ENCODE data around the gene PSMB7.
A peak's percentile ranks its signal among the peaks of the same experiment; 100 is the strongest.

The PSMB7 gene

DNA sequence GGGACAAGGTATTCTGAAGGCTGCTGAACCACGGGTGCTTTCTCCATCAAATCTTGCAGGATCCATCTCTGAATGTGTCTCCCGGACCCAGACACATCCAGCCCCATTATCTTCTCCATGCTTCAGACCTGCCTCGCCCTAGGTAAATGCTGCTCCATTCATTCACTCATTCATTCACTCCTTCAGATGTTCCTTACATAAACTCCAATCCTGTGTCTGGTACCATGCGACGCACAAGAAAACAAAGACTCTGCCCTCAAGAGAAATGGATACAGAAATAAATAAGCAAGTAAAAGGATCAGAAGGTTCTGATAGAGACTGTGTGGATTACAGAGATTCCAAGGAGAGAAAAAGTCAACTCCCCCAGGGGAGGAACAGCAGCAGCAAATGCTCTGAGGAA, 7.9 kb upstream of the PSMB7 start:
- H3K9ac ChIP-seq (ENCODE audit: insufficient read length, low read depth): no peak overlapping the region
- peaks cover 6% of the 10 kb centered on the region for H3K4me1 ChIP-seq (ENCODE audit: insufficient read depth, insufficient read length)
- DNase-seq (ENCODE audit: low read depth, low spot score): no peak
- H3K9me3 ChIP-seq (ENCODE audit: insufficient read depth, low read length): no peaks in the 10 kb centered on the region
- no peak overlapping the region for H3K4me3 ChIP-seq (ENCODE audit: insufficient read length, low read depth)
- H3K27me3 ChIP-seq (ENCODE audit: insufficient read depth, insufficient read length): no peaks in the 10 kb centered on the region
- H3K36me3 ChIP-seq (ENCODE audit: insufficient read depth, insufficient read length, low read length): no peaks in the 10 kb centered on the region
- TF ChIP-seq YY1 (IDR thresholded peaks at IDR 0.05; ENCODE audit: insufficient read depth, insufficient read length) (no peak), ZNF274 (IDR thresholded peaks at IDR 0.05; ENCODE audit: low read depth, low read length) (no peak), SUZ12 (IDR thresholded peaks at IDR 0.05; ENCODE audit: extremely low read depth, insufficient read depth, insufficient read length) (no peak)

DNA sequence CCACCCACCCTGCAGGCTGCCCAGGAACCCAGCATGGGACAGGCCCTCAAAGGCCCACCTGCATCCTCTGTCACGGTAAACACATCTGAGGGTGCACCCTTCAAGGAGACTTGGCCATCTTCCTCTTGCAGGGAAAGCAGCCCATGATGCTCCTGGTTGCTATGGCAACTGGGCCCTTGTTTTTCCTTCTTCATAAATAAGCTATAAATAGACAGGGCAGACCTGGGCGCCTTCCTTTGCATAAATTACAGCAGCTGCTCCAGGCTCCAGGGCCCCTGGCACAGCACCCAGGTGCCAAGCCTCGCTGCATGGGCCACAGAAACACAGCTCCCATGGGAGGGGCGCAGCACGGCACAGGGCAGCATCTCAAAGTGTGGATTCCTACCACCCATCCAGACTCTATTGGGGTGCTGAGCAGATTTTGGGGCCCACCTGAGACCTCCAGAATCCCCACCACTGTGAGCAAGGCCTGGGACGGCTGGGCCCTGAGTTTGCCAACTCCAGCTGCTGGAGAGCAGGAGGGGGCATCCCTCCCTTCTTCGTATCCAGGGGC, 5.8 kb upstream of the PSMB7 start:
- DNase-seq (ENCODE audit: low read depth, low spot score): no peak
- Histone ChIP-seq H3K27me3 (ENCODE audit: insufficient read depth, insufficient read length) (no peaks in the 10 kb centered on the region), H3K9ac (ENCODE audit: insufficient read length, low read depth) (no peak overlapping the region), H3K36me3 (ENCODE audit: insufficient read depth, insufficient read length, low read length) (no peaks in the 10 kb centered on the region), H3K4me3 (ENCODE audit: insufficient read length, low read depth) (no peak overlapping the region), H3K9me3 (ENCODE audit: insufficient read depth, low read length) (no peaks in the 10 kb centered on the region), H3K4me1 (ENCODE audit: insufficient read depth, insufficient read length) (peaks cover 6% of the 10 kb centered on the region)
- TF ChIP-seq SUZ12 (IDR thresholded peaks at IDR 0.05; ENCODE audit: extremely low read depth, insufficient read depth, insufficient read length): no peak
- no peak for TF ChIP-seq YY1 (IDR thresholded peaks at IDR 0.05; ENCODE audit: insufficient read depth, insufficient read length)

DNA sequence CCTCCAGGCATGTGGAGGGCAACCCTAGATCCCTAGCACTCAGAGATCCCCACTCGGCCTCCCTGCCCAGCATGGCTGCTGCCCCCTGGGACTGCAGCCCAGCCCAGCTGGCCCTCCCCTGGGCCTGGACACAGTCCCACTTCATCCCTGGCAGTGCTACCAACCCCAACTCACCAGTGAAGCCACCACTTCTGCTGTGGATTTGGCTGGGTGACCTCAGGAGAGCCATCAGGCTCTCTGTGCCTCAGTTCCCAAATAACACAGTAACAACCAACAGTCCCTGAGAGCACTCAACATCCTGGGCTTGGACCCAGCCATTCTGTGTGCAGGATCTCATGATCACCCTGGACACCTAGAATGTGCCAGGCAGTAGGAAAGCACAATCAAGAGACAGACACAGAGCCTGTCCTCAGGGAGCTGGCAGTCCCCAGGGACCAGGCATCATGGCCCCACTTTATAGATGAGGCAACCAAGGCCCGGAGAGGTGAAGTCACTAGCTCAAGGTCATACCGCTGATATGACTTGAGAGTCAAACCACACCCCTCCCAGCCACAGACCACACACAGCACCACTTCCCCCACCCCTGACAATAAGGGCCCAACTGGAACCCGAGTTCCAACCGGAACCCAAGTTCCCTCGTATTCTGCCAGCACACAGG, 4.7 kb upstream of the PSMB7 start:
- Histone ChIP-seq H3K36me3 (ENCODE audit: insufficient read depth, insufficient read length, low read length) (no peaks in the 10 kb centered on the region), H3K27me3 (ENCODE audit: insufficient read depth, insufficient read length) (no peaks in the 10 kb centered on the region), H3K9ac (ENCODE audit: insufficient read length, low read depth) (no peak overlapping the region), H3K4me3 (ENCODE audit: insufficient read length, low read depth) (no peak overlapping the region), H3K4me1 (ENCODE audit: insufficient read depth, insufficient read length) (peaks cover 6% of the 10 kb centered on the region), H3K9me3 (ENCODE audit: insufficient read depth, low read length) (peaks cover 5% of the 10 kb centered on the region; the same call in 1 of the 2 replicates)
- no peak for DNase-seq (ENCODE audit: low read depth, low spot score)
- TF ChIP-seq YY1 (IDR thresholded peaks at IDR 0.05; ENCODE audit: insufficient read depth, insufficient read length): no peak
- TF ChIP-seq ZNF274 (IDR thresholded peaks at IDR 0.05; ENCODE audit: low read depth, low read length): no peak
- TF ChIP-seq SUZ12 (IDR thresholded peaks at IDR 0.05; ENCODE audit: extremely low read depth, insufficient read depth, insufficient read length): no peak

DNA sequence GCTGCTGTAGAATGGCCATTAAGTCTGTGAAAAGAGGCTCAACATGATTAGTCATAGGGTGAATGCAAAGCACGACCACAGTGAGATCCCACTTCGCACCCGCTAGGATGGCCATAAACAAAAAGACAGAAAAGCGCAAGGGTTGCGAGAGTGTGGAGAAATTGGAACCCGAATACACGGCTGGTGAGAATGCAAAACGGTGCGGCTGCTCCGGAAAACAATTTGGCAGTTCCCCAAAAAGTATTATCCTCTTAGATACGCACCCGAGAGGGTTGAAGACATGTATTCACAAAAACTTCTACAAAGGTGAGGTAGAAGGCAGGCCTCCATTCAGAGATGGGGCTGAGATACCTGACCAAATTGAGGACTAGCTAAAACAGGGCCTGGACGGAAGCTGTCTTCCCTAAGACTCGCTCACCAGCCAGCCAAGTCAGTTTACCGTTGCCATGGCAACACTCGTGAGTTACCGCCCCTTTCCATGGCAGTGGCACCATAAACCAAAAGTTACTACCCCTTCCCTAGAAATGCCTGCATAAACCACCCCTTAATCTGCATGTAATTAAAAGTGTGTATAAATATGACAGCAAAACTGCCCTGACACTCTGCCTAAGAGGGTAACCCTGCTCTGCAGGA, 726 bp upstream of the PSMB7 start:
- Histone ChIP-seq H3K4me3 (ENCODE audit: insufficient read length, low read depth) (no peak overlapping the region), H3K4me1 (ENCODE audit: insufficient read depth, insufficient read length) (peaks cover 6% of the 10 kb centered on the region), H3K36me3 (ENCODE audit: insufficient read depth, insufficient read length, low read length) (peaks cover 38% of the 10 kb centered on the region), H3K9me3 (ENCODE audit: insufficient read depth, low read length) (peaks cover 5% of the 10 kb centered on the region; the same call in 1 of the 2 replicates), H3K9ac (ENCODE audit: insufficient read length, low read depth) (no peak overlapping the region), H3K27me3 (ENCODE audit: insufficient read depth, insufficient read length) (no peaks in the 10 kb centered on the region)
- TF ChIP-seq YY1 (IDR thresholded peaks at IDR 0.05; ENCODE audit: insufficient read depth, insufficient read length) (no peak), SUZ12 (IDR thresholded peaks at IDR 0.05; ENCODE audit: extremely low read depth, insufficient read depth, insufficient read length) (no peak), ZNF274 (IDR thresholded peaks at IDR 0.05; ENCODE audit: low read depth, low read length) (no peak)
- DNase-seq (ENCODE audit: low read depth, low spot score): no peak

DNA sequence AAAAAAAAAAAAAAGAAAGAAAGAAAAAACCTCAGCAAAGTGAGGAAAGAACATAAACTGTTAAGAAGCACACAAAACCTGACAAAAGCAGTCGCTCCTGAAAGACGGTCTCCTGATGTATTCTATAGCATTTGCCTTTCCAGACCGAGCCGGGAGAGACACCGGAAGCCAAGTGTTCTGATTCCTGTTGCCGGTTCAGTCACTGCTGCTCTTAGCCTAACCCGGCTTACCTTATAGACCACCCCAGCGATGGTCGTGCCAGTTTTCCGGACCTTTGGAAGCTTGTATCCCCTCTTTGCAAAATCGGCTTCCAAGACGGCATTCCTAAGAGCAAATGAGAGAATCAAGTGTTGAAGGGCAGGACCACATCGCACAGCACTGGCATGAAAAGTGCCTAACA, 630 bp downstream of the PSMB7 start:
- H3K27me3 ChIP-seq (ENCODE audit: insufficient read depth, insufficient read length): no peaks in the 10 kb centered on the region
- peak overlapping the region; percentile 87 for H3K4me3 ChIP-seq (ENCODE audit: insufficient read length, low read depth)
- no peak for DNase-seq (ENCODE audit: low read depth, low spot score)
- peaks cover 5% of the 10 kb centered on the region; the same call in 1 of the 2 replicates for H3K9me3 ChIP-seq (ENCODE audit: insufficient read depth, low read length)
- H3K36me3 ChIP-seq (ENCODE audit: insufficient read depth, insufficient read length, low read length): peaks cover 51% of the 10 kb centered on the region
- TF ChIP-seq YY1 (IDR thresholded peaks at IDR 0.05; ENCODE audit: insufficient read depth, insufficient read length): no peak
- TF ChIP-seq SUZ12 (IDR thresholded peaks at IDR 0.05; ENCODE audit: extremely low read depth, insufficient read depth, insufficient read length): no peak
- no peak for TF ChIP-seq ZNF274 (IDR thresholded peaks at IDR 0.05; ENCODE audit: low read depth, low read length)
- H3K4me1 ChIP-seq (ENCODE audit: insufficient read depth, insufficient read length): peaks cover 3% of the 10 kb centered on the region
- peak overlapping the region; percentile 89 for H3K9ac ChIP-seq (ENCODE audit: insufficient read length, low read depth)

DNA sequence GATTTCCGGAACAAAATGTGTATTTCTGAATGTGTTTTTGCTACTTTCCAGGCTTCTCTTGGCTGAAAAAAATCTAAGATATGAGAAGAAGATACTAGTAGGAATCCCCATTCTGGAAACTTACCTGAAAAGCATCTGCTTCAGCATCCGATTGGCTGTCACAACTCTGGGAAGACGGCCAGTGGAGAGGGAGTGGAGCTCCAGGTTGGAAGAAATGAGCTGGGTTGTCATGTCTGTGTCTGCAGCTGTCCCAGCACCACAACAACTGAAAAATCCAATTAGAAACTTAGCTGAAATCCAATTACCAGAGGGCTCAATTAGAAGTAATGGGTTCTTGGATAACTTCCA, 3.0 kb downstream of the PSMB7 start:
- no peaks in the 10 kb centered on the region for H3K4me1 ChIP-seq (ENCODE audit: insufficient read depth, insufficient read length)
- H3K27me3 ChIP-seq (ENCODE audit: insufficient read depth, insufficient read length): no peaks in the 10 kb centered on the region
- no peak for DNase-seq (ENCODE audit: low read depth, low spot score)
- H3K9me3 ChIP-seq (ENCODE audit: insufficient read depth, low read length): peaks cover 5% of the 10 kb centered on the region; the same call in 1 of the 2 replicates
- no peak overlapping the region for H3K4me3 ChIP-seq (ENCODE audit: insufficient read length, low read depth)
- TF ChIP-seq SUZ12 (IDR thresholded peaks at IDR 0.05; ENCODE audit: extremely low read depth, insufficient read depth, insufficient read length) (no peak), ZNF274 (IDR thresholded peaks at IDR 0.05; ENCODE audit: low read depth, low read length) (no peak), YY1 (IDR thresholded peaks at IDR 0.05; ENCODE audit: insufficient read depth, insufficient read length) (no peak)
- peaks cover 75% of the 10 kb centered on the region for H3K36me3 ChIP-seq (ENCODE audit: insufficient read depth, insufficient read length, low read length)
- H3K9ac ChIP-seq (ENCODE audit: insufficient read length, low read depth): no peak overlapping the region

DNA sequence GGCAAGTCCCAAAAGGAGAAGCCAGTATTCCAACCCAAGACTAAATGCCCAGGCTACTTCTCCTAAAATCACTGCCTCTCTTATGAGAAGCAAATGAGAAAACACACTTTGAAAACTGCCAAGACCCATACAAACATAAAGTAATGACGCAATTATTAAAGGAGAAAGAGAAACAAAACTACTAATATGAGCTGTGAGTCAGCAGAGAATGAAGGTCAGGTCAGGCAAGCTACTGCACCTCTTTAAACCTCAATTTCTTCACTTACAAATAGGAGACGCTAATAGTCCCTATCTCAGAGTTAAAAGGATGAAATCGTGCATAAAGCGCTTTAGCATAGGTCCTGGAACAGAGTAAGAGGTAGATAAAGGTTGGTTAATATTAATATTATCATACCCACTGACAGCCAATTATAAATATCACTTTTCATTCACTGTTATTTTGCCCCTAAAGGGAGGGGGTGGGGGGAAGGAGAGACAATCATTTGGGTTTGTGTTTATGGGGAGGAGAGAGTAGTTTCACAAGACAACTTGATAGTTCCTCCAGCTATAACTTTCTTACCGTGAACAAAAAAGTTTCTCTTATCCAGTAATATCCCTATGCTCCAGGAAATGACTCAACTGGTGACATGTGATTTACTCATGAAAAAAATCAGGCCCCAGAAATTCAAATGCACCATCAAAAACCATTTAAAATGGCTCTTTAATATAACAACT, 3.6 kb downstream of the PSMB7 start:
- H3K27me3 ChIP-seq (ENCODE audit: insufficient read depth, insufficient read length): no peaks in the 10 kb centered on the region
- TF ChIP-seq SUZ12 (IDR thresholded peaks at IDR 0.05; ENCODE audit: extremely low read depth, insufficient read depth, insufficient read length) (no peak), ZNF274 (IDR thresholded peaks at IDR 0.05; ENCODE audit: low read depth, low read length) (no peak), YY1 (IDR thresholded peaks at IDR 0.05; ENCODE audit: insufficient read depth, insufficient read length) (no peak)
- H3K36me3 ChIP-seq (ENCODE audit: insufficient read depth, insufficient read length, low read length): peaks cover 80% of the 10 kb centered on the region
- H3K9me3 ChIP-seq (ENCODE audit: insufficient read depth, low read length): peaks cover 5% of the 10 kb centered on the region; the same call in 1 of the 2 replicates
- no peaks in the 10 kb centered on the region for H3K4me1 ChIP-seq (ENCODE audit: insufficient read depth, insufficient read length)
- no peak for DNase-seq (ENCODE audit: low read depth, low spot score)
- no peak overlapping the region for H3K4me3 ChIP-seq (ENCODE audit: insufficient read length, low read depth)
- H3K9ac ChIP-seq (ENCODE audit: insufficient read length, low read depth): no peak overlapping the region
